Measurements from ENCODE around the gene LRRN2.

GRCh38 chr1:204713541-204713940 is 28.0 kb upstream of the LRRN2 start:
- no peak for TF ChIP-seq CTCF (IDR thresholded peaks at IDR 0.05)
- no peak for TF ChIP-seq POLR2A (IDR thresholded peaks at IDR 0.05)
